ENCODE results near the gene UBE2QL1.

The UBE2QL1 gene

DNA sequence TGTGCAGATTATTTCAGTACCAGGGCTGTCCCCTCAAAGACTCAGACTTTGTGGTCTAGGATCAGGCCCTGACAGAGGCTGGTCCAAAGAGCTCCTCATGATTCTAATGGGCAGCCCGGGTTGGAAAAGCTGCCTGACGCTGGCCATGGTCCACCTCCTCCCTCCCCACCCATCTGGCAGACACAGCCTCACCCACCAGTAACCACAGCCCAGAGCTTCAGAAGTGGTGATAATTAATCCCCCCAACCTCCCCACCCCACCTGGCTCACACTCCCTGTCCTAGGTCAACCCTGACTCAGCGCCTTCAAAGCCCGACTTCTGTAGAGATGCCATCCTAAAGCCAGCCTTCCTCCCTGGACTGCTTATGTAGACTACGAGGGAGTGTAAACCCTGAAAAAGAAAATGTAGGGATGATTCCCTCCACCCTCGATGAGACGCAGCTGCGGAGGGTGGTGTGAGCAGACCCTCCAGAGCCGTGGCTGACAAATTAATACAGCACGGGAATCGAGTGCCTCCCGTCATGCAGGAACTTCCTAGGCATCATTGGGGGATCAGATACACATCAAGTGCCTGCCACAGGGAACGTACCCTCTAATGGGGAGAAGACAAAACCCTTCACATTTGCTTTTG is 7.0 kb downstream of the UBE2QL1 start:
- no peak for DNase-seq (ENCODE audit: low spot score)

DNA sequence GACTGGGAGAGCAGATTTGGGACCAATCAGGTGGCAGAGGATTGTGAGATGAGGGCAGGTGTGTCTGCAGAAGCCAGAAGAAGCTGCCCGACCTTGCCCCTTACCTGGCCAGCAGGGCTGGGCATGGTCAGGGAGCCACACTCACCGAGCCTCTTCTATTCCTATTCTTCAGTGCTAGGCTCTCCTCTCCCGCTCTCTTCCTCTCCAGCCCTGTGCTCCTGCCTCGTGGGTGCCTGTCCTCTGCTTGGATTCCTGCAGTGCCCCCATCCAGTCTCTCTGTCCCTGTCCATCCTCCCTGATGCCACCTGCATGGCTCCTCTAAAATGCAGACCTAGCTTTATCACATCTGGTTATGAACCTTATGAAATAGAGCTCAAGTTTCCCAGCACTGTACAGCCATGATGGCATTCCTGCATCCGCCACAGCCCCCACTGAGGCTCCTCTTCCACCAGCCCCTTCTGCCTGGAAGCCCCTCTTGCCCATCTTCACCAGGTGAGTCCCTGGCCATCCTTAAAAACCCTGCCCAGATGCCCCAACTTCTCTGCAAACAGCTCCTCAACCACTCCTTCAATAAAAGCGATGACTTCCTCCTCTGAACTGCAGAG is 8.2 kb downstream of the UBE2QL1 start:
- DNase-seq (ENCODE audit: low spot score), result no peak

DNA sequence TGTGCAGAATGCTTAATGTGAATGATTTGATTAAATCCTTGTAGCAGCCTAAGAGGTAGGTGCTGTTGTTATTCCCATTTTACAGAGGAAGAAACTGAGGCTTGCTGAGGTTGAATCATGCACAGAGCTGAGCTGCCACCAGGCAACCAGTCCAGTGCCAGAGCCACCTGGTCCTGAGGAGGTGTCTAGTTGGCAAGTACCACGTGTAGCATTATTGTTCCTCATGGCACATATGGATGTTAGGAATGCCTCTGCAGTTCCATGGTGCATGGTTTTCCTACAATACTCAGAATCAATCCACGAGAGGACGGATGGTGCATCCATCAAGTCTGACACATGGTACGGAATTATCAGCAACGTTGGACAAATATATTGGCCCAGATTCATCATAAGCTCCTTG is 8.9 kb downstream of the UBE2QL1 start:
- DNase-seq (ENCODE audit: low spot score), result no peak

DNA sequence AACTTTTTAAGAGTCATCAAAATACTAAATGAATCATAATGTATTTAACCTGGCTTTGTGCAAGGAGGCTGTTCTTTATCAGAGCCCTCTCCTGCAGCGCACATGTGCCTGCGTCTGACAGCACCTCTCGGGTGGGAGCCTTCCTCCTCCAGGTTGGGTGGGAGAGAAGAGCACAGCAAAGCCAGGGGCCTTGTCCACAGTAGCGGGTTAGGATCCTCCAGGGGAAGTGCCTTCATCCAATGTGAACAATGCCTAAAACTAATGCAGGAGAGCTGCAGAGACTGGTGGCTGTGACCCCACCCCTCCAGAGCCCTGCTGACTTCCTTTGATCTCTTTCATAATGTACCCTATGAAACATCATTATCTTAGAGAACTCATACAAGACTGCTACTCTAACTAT is 10.2 kb downstream of the UBE2QL1 start:
- no peak for DNase-seq (ENCODE audit: low spot score)

DNA sequence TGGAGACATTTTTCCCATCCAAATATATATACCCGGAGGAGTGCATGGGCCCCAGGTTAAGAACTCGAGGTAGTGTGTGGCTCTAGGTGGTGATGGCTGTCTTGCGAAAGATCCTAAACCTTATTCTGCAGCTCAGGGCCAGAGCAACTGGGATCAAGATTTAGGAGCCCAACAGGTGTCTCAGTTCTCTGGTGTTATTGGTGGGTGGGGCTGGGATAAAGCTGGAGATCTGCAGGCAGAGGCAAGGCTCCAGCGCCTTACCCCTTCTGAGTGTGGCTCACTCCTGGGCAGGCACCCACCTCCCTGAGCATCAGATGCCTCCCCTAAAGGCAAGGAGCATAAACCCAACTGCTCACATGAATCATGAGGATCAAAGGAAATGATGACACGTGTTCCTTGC is 11.2 kb downstream of the UBE2QL1 start:
- no peak for DNase-seq (ENCODE audit: low spot score)

DNA sequence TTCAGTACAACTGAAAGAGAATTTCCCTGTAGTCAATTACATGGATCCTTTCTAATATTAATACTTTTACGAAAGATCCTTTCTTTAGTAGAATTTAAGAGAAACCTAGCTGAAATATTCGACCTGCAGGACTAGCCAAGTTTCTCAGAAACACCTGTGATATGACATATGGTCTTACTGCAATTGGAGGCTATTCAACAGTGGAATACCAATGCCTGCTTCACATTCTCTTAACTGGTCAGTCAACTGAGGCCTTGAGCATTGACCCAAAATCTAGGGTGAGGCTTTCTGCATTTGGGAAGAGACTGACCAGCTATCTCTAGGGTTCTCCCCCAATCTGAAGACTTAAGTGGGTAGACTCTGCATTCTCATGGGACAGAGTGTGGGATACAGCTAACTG is 12.3 kb downstream of the UBE2QL1 start:
- no peak for DNase-seq (ENCODE audit: low spot score)

DNA sequence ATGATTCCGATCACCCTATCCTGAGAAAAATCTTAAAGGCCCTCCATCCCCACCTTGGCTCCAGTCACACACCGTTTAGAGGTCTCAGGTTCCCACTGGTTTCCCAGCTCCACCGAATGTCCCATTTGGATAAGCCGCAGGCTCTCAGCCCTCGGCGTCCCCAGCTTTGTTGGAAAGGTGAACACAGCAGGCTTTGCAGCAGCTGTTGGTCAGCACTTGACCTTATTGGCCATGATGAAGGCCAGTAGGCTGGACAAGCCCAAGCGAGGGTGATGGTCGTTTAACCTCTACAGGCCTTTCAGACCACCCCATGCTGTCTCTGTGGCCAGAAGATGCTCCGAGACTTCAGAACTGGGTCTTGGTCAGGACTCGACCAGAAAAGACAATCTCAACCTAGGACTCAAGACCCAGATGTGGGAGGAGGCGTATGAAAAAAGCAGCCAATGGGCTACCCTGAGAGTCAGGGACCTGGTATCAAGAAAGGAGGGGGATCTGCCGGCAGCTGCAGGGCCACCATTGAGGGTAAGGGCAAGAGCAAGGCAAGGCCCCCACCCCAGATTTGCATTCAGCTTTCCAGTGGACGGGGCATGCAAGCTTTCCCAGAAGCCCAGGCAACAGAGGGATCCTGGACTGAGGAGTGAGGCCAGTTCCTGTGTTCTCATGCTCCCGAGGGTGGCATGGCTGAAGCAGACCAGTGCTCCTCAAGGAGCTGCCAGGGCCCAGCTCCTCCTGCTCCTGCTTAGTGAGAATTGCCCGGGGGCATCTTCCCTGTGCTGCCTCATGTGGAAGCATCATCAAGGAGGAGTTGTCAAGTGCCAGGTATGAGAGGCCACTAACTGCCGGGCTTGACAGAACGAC is 13.4 kb downstream of the UBE2QL1 start:
- DNase-seq (ENCODE audit: low spot score), result no peak

DNA sequence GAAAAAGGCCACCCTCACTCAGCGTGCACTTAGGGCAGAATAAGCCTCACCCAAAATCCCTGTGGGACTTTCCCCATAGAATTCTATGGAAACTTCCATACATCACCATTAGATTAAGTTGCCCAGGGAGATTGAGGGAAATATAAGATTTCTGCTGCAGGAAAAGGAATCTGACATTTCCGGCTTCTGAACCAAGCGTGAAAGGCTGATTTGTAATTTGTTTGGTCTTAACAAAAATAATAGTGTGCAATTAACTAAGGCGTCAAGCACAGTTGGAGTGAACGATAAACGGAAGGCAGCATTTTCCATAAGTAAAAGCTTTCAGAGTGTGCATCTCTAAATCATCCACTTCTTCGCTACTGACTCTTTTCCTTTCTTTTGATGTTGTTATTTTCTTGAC is 14.0 kb downstream of the UBE2QL1 start:
- no peak for DNase-seq (ENCODE audit: low spot score)

DNA sequence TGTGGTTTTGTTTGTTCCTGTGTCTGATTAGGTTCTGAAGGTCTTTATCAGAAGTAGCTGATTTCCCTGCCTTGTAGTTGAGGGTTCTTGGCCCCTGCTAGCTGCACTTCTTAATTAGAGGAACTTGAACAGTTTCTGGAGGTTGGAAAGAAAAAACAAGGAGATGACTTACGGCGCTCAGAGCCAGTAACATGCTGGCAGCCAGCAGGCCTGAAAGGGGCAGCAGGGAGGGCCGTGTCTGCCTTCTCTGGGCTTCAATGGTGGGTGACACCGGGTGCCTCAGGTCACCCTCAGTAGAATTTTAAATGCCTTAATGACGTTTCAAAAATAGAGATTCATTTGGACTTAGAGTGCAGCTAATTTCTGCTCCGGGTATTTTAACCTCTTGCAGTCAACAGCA is 15.8 kb downstream of the UBE2QL1 start:
- no peak for DNase-seq (ENCODE audit: low spot score)

DNA sequence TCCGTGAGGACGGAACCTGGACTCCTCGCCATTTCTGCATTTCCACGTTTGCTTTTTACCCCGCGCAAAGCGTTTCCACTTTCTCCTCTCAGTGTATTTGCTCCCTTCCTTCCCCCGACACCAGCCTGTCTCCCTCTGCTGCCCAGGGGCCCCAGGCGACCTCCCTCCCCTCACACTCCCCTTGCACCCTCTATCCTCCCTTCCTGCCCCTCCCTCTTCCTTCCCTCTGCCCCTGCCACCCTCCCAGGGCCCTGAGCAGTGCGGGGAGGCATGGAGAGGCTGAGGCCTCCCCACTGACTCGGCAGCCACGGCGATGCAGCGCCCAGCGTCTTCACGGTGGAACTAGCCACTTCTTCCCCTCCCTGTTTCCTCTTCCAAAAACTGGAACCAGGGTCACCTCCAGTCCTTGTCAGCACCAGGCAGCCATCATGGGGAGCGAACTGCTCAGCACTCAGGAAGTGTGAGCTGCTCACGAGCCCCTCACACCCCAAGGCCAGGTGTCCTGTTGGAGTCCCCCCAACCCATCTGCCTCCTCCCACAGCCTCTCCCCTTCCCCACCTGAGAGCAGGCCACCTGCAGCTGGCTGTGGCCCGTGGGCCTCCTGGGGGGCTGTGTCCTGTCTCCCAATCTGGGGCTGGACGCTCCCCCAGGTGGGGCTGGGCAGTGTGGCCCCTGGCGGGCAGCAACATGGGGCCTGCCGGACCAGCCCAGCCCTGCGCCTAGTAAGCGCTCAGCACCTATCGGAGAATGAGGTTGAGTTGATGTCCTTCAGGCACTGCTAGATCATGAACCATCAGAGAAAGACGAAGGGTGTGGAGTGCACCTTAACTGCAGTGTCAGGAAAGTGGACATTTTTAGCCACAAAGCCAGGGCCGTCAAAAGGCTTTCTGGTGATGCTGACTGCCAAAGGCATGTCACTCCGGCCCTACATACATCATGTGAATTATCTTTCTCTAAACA is 17.5 kb downstream of the UBE2QL1 start:
- DNase-seq (ENCODE audit: low spot score), result no peak

DNA sequence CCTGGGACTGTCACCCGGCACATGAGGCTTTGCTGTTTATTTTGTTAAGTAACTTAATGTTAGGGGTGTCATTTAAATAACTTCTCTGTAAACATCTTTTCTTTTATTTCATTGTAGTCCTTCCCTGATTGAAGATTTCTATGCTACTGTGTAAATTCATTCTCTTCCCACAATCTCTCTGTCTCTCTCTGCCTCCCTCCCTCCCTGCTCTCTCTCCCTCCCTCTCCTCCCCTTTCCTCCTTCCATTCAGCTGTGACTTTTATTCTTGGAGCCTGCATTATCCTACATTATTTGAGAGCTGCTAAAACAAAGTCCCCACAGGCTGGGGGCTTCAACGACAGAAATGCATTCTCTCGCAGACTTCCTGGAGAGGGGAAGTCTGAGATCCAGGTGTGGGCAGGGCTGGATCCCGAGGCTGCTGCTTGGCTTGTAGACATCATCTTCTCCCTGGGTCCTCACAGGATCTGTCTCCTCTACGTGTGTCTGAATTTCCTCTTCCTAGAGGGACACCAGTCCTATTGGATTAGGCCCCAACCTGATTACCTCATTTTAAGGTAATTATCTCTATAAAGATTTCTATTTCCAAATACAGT is 18.4 kb downstream of the UBE2QL1 start:
- DNase-seq (ENCODE audit: low spot score), result no peak

DNA sequence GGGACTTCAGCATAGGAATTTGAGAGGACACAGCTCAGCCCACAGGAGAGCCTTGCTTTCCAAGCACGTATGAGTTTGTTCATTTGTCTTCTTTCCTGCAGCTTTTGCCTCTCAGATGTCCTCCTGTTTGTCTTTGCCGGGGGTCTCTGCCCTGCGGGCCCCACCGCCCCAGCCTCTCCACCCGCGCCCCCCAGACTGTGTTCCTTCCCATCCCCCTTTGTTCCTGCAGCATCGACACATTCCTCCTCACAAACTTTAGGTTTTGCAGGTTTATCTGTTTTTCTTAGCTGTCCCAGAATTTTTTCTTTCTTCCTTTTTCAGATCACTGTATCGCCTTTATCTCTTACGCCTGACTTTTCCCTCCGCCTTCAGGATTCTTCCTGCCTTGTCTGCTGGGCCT is 18.9 kb downstream of the UBE2QL1 start:
- no peak for DNase-seq (ENCODE audit: low spot score)

DNA sequence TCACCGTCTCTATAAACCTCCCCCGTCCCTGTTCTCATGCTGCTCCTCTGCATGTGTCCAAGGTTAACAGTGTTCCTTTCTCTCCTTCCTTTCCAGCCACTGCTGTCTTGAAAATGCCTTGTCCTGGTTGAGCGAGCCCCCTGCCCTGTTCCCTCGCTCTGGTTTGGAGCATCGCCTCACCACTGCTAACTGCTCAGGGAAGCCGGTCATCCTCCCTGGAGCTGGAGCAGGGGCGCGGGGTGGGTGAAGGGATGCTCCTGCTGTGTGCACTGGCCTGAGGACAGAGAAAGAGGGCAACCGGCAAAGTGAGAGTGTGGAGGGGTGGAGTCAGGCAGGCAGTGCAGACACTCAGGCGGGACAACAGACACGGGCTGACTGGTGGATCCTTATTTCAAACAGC is 19.4 kb downstream of the UBE2QL1 start:
- no peak for DNase-seq (ENCODE audit: low spot score)

DNA sequence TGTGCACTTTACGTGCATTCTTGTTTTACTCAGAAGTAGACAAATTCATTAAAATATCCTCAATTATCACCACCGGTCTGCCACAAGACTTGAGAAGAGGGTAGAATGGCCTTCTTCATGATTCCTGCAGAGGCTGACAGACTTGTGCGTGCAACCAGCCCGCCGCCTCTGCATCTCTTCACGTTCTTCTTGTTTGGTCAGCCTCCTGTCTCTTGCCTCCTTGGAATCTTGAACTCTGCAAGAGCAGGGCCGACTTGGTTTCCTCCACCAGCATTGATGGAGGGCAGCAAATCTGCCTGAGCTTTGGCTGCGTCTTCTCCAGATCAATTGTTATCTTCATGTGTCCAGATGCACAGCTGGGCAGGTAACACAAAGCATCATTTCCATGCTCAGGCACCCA is 20.2 kb downstream of the UBE2QL1 start:
- DNase-seq (ENCODE audit: low spot score), result no peak

DNA sequence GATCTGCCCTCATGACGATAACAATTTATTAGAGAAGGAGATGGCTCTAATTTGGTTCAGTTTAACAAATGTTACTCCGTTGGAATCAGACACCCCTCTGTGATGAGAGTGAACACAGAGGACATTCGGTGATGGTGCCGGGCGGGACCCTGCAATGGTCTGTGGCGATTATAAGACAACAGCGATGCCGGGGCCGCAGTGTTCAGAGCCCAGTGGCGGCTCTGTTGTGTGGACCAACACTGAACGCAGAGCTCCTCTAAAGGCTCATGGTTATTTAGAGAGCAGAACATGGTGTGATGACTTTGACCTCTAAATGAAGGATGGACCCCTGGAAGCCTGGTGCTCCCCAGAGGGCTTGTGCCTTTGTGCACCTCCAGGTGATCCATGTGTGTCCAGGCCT is 21.2 kb downstream of the UBE2QL1 start:
- no peak for DNase-seq (ENCODE audit: low spot score)

DNA sequence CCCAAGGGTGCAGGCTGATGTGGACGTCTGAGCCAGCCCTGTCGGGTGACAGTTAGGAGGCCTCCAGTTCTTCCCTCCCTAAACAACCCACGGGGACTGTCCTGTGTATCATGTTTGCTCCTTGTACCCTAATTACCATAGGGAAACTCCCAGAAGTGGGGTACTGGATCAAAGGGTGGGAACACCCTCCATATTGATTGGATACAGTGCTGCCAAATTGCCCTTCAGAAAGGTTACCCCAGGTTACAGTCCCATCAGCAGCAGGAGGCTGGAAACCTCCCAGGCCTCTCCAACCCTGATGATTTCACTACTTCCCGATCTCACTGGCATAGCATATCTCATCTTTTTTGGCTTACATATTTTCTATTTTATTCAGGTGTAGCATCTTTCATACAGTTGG is 22.0 kb downstream of the UBE2QL1 start:
- no peak for DNase-seq (ENCODE audit: low spot score)

DNA sequence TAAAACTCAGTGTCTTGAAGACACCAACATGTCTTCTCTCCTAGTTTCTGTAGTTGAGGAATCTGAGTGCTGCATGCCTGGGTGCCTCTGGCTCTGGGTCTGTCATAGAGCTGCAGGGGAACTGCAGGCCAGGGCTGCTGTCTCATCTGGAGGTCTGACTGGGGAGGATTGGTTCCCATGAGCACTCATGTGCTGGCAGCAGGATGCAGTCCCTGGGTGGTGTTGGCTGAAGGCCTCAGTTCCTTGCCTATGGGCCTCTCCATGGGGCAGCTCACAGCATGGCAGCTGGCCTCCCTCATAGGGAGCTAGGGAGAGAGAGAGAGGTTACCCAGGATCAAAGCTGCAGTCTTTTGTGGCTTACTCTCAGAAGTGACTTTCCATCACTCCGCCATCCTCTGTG is 22.6 kb downstream of the UBE2QL1 start:
- no peak for DNase-seq (ENCODE audit: low spot score)

DNA sequence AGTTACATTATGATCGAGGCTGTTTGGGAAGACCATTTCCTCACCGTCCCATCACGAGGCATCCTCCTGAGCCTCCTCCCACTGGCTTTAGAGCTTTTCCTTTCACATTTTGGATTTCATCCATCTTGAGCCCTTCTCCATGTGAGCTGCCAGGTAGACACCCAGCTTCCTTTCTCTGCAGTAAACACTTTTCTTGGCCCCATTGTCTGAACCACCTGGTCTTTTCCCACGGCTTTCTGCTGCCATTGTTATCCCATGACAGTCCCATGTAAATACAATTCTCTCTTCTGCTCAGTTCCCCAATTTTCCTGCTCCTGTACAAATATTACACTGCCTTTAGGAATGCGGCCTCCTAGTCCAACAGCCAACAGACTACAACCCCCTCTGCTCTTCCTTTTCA is 24.1 kb downstream of the UBE2QL1 start:
- no peak for DNase-seq (ENCODE audit: low spot score)

DNA sequence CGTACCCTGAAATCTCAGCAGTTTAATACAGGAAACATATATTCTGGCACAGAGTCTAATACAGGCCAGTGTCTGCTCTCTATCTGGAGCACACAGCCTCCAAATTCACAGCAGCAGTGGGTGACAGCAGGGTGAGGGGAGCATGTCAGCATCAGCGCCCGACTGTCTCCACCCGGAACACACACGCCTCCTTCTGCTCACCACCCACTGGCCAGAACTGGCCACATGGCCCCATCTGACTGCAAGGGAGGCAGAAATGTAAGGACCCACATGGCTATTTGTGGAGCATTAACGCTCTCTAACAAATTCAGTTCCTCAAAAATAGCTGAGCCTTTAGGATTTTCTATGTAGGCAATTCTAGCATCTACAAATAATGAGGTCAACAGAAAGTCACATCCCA is 24.6 kb downstream of the UBE2QL1 start:
- no peak for DNase-seq (ENCODE audit: low spot score)

DNA sequence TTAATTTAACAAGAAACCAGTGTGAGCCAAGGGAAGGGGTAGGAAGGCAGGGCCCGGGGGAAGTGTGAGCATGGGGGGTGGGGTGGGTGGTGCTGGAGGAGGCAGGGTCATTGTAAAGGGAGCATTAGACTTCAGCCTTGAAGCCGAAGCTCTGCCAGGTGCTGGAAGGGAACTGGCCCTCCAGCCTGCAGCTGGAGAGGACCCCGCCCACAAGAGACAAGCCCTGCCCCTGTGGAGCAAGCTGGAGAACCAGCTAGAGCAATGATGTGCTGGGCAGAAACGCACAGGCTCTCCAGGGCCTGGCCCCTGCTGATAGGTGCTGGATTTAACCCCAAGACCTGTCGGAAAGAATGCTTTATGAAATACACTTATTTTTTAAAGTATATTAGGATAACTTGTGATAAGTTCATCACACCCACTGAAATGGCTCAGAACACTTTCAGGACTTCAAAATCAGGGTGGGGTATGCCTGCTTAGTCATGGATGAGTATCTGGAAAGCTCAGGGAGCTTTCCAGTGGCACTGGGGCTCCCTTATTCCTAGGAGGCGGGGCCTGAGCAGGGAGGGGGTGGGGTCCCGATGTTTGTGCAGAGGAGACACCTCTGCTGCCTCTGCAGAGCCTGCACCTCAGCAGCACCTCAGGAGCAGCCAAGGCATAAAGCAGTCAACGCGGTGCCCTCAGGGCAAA is 27.1 kb downstream of the UBE2QL1 start:
- DNase-seq (ENCODE audit: low spot score), result no peak

DNA sequence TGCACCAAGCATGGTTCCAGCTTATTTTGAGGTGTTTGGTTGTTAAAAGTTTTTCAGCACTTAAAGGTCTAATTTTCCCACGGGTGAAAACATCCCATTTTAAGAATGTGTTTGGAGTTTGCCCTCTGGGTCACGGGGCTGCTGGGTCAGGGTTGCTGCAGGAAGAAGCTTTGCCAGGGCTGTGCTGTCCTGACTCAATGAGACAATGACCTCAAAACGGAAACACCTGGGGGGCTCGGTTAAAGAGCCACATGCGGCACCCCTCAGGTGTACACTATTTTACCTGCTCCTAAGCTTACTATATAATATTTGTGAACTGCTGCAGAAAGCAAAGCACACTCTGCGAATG is 27.6 kb downstream of the UBE2QL1 start:
- no peak for DNase-seq (ENCODE audit: low spot score)

All from hematopoietic multipotent progenitor cell treated with erythropoietin and hydrocortisone succinate and interleukin-3 and kit ligand, for 15 days (in vitro differentiated cells).